HG03558 (cell line): ENCODE data around the gene NDST3.

Source experiments
- ATAC-seq: cut with Tn5 transposase; IDR thresholded peaks from one replicate; pipeline ENCODE4 v1.9.1; 2021; ENCODE audit warnings: moderate number of reproducible peaks; ENCODE audit not compliant: unreplicated experiment; ENCODE audit errors: extremely low read depth

Gene NDST3

DNA sequence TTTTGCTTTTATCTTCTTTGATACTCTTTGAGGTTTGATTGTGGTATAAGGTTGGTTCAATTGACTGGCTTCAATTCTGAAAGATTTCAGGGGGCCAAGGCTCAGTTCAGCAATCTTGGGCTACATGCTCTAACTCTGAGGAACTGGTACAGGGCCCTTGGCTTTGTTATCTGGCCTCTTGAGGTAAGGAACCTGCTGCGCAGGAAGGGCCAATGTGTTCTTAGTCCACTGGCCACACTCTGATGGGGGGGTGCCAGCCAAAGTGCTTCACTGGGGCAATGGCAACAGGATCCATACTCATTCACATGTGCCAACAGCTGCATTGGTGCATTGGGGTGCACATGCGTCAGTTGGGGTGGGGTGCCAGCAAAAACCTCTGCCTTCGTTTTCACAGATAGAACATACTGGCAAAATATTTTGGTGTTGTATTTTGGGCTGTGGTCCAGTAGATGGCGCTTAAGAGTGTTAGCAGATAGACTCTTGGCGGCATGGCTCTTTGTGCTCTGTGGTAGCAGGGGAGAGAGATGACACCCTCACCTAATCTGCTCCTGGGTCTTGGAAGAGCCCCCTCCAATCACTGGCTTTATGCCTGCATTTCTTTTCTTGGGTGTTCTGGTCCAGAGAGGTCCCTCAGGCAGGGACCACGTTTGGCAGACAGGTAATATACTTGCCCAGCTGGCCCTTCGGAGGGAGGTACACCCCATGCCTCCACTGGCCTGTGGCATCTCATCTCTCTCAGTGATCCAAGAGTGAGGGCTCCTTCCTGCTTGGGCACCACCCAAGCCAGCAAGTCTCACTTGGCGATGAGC, 42.9 kb downstream of the NDST3 start:
- no peak for ATAC-seq

- no peak for ATAC-seq
Measured at GRCh38 chr4:118077767-118078105, 43.5 kb downstream of the NDST3 start.

DNA sequence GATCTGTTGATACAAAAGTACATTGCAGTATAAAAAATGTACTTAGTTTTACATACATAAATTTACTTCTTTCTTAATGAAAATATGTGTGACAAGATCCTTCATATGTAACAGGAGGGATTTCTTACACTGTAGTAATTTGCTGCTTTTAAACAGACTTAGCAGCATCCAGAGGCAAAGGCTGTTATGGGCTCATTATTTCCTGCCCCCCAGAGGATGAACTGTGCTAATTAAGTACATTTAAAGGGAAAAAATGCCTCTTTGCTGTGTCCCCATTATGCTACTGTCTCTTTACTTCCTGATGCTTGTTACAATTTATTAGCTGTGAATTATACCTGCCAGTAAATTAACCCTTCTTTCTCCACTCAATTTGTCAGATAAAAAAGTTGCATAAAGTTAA, 47.1 kb downstream of the NDST3 start:
- no peak for ATAC-seq

DNA sequence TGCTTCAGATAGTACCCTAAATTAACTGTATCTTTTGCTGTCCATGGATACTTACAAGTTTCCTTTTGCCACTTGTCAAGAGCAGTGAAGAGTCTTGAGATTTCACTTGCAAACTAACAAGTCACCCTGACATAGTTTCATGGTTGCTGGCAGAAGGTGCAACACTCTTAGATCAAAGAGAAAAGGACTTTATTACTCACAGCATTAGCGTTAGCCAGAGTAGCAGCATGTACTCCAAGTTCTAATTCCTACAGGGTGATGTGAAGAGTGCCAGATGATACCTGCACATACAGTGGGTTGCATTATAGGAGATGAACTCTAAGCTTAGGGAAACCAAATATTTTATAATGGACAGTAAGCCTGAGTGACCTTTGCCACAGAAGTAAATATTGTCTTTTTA, 47.9 kb downstream of the NDST3 start:
- no peak for ATAC-seq

GRCh38 chr4:118085700-118086099, 51.4 kb downstream of the NDST3 start:
- no peak for ATAC-seq

DNA sequence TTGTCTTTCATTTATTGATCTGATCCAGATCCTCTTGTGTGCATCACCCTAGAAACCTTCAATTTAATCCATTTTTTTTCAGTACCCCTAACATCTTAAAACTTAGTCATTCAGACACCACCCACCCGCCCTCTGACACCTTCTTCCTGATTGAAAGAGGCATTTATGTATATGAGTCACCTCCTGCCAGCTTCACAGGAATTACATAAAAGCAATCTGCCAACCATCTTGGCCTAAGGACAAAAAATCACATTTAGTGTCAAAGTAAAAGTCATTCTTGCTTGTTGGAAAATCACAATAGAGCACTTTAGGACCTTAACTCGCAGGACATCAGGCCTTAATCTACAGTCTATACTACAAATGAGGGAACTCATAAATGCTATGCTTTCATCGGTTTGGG, 52.1 kb downstream of the NDST3 start:
- no peak for ATAC-seq

DNA sequence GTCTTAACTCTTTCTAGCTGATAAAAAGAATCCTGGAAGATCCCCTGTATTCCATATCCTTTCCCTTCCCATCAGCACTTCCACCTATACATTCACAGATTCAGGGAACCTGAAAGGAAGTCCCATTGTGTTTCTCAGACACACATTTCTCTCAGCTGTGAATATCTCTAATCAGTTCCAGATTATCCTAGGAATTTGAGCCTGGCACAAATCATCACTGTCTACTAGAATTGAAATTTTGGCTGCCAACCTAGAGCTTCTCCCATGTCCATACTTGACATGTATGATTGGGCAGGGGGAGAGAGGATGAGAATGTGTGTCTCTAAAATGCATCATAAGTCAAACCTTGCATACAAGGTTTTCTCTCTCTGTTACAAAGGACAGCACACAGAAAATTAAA, 53.1 kb downstream of the NDST3 start:
- ATAC-seq: no peak

- no peak for ATAC-seq
Measured at GRCh38 chr4:118099106-118099505, 64.8 kb downstream of the NDST3 start.

GRCh38 chr4:118102195-118102594, 67.9 kb downstream of the NDST3 start:
- ATAC-seq: no peak

- no peak for ATAC-seq
Measured at GRCh38 chr4:118112117-118113046, 78.1 kb downstream of the NDST3 start.

DNA sequence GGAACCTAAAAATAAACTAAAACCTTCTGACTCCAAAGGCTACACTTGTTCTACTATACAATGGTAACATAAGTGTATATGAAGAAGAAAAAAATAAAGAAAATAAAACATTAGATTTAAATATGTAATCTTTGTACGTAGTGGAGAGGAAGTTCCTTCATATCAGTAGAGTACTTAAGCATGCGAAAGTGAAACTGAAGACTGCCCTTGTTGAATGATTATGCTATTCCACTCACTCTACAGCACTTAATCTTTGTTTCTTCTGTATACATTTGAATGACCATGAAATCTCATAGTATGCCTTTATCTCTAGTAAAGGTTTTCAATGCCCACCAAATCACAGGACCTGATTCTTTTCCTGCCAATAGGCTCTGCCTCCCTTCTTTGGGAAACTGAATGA, 78.9 kb downstream of the NDST3 start:
- peak; percentile 46 for ATAC-seq

DNA sequence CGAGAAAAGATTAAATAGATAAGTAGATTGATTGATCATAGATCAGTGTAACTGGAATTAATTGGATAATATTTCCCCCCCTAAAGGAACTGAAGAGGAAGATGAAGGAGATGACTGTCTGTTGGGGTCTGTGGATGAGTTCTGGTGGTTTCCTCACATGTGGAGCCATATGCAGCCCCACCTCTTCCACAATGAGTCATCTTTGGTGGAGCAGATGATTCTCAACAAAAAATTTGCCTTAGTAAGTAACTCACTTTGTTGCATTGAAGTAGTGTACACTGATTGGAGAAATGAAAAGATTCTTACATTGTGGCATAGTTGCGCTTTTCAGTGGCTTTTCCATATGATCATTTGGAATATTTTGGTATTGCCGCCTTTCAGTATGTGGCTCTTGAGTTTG, 80.4 kb downstream of the NDST3 start:
- no peak for ATAC-seq

DNA sequence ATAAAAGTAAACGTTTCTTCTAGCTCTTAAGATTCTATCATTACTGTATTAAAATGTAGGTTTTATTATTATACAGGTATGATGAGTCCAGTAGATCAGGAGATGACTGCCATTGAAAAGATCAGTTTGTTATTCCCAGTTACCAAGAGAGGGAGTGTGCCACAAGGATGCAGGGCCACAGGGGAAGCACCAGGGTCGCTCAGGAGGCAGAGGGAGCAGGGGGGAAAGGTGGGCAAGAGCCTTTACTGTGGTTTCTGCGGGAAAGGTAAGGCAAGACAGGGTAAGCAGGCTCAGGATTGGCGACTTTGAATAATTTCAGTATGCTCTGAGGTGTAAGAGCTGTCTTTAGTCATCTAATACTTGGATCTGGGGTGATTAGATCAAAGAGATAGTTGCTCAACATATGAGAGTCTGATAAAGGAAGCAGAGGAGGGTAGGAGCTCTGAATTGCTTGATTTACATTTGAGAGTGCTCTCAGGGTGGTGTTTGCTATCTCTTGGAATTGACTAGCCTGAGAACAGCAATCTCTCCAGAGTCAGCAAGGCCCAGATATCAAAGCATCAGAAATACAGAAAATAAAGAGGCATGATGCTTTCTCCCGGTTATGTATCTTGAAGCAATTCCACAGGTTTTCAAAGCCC, 86.0 kb downstream of the NDST3 start:
- no peak for ATAC-seq

GRCh38 chr4:118124997-118125396, 90.7 kb downstream of the NDST3 start:
- ATAC-seq: no peak

DNA sequence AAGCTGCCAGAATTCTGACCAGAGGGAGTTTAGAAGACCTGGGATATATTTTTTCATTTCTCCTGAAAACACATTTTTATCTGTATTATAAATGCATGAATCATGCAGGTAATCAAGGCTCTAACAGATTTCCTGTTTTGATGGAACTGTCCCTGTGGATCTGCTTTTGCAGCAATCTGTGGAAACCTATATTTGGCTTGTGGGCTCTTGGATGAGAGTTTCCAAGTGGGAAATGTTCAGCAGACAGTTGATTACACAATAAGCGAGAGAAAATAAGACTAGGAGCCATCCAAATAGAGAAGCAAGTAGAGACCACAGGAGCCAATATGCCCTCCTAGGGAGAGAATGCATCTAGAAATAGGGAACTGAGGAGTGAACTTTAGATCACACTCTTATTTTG, 105.0 kb downstream of the NDST3 start:
- ATAC-seq: no peak

DNA sequence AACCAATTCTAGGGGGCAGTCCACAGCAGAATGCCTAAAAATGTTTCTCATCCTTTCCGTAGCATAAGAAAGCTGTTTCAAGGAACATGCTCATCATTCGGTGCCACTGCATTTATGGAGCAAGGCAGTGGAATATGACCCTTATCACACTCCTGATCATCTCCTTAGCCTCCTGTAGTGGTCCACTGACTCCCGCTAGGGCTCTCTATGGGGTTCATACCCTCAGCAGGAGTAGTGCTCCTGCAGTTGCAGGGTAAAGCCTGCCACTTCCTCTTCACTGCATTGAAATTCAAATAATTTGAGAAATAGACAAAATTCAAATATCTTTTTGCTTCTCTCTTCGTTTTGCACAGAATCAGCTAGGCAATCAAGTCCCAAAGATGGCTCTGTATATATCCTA, 107.0 kb downstream of the NDST3 start:
- ATAC-seq: no peak

DNA sequence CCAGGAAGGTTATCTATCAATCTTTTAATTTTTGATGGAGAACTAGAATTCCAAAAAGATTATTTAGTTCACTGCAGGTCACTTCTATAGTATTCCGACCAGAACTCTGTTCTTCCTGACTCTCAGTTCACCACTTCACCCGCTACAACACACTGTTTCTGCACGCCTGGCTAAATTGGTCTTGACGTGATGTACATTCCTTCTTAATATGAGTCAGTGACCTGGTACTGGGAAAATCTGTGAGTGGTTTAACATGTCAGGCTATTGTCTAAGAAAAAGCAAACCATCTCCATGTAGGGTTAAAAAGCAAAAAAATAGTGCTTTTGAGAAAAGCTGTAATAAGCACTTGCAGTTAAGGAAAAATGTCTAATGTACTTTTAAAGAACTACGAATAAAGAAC, 120.4 kb downstream of the NDST3 start:
- no peak for ATAC-seq

DNA sequence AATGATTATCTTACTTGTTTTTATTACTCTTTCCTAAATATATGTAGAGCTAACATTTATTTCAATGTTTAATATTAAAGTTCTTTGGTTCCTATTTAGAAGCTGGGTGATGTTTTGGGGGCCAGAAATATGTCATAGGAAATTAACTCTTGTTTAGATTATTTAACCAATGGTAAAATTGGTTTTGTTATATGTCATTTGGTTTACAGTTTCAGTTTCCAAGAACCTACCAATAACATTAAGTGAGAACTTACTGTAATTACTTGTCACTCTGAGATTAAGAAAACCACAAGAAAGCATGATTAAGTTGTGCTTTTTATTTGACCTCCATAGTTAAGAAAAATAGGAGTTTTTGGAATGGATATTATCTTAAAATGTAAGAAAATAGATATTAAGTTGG, 121.2 kb downstream of the NDST3 start:
- ATAC-seq: no peak

GRCh38 chr4:118158763-118159375, 124.6 kb downstream of the NDST3 start:
- no peak for ATAC-seq

- ATAC-seq: no peak
Measured at GRCh38 chr4:118167306-118167705, 133.0 kb downstream of the NDST3 start.

DNA sequence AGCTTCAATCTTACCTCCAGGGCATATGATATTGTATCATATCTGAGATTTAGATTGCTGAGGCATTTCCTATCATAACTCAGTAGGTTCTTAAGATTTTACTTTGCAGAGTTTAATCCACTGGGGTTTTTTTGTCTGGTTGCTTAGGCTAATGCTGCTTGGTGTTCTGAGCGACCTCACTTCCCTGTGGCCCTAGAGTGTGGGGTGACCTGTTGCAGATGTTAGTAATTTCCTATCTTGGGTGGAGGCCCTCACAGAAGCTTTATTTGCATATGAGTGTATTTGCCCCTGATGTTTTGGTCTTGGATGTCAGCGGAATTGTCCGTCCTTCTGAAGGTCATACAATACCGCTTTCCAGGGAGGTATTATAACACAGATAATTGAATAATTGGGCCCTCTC, 137.1 kb downstream of the NDST3 start:
- no peak for ATAC-seq
